Esophagus muscularis mucosa (tissue), 4 donors: Measurements from ENCODE around the gene NCKAP5. TPM values are rescaled to one million over a fixed set of nuclear protein-coding genes. Genes with fewer than 3 reads are reported as not detected.
"Not testable (repeated sequence)": the region's sequence is repeated elsewhere in the genome, so short reads cannot be mapped to it uniquely, and the experiment has no call there.

Experiments
- DNase-seq: peaks from one replicate; pipeline ENCODE4 v3.0.0-alpha.2; 2017; ENCODE audit errors: extremely low spot score
- H3K27ac ChIP-seq, 4 donors: fragments of 200-600 bp; sonication (generic); replicated peaks in 1 of 4; 1 replicate in 3 of 4; 2 replicates in 1 of 4; pipeline ENCODE4 v1.5.1; 2016 to 2019; ENCODE audit warnings: mild to moderate bottlenecking in 1 of 4
- H3K27me3 ChIP-seq, 4 donors: fragments of 200-600 bp; sonication (generic); one replicate each; pipeline versions ENCODE4 v1.5.1 to v1.6.0; 2016 to 2019
- H3K36me3 ChIP-seq, 4 donors: fragments of 200-600 bp; sonication (generic); one replicate each; pipeline ENCODE4 v1.5.1; 2016 to 2019
- H3K4me1 ChIP-seq, 4 donors: fragments of 200-600 bp; sonication (generic); one replicate each; pipeline ENCODE4 v1.5.1; 2016 to 2019
- H3K4me3 ChIP-seq, 4 donors: fragments of 200-600 bp; sonication (generic); 1 replicate in 2 of 4; 2 replicates in 2 of 4; pipeline ENCODE4 v1.5.1; 2016 to 2019; ENCODE audit warnings: mild to moderate bottlenecking in 4 of 4, moderate library complexity in 1 of 4
- H3K9me3 ChIP-seq, 4 donors: fragments of 200-600 bp; sonication (generic); 1 replicate in 3 of 4; 2 replicates in 1 of 4; pipeline ENCODE4 v1.5.1; 2016 to 2019
- CTCF ChIP-seq, 3 experiments: fragments of 200-600 bp in 2 of 3; fragments of 450-650 bp in 1 of 3; sonication (generic) in 2 of 3; IDR thresholded peaks; one replicate each; pipeline ENCODE4 v1.5.1; 2017 to 2019; ENCODE audit warnings: antibody characterized with exemption in 3 of 3, mild to moderate bottlenecking in 2 of 3, moderate library complexity in 1 of 3
- EP300 ChIP-seq: sonication (generic); formaldehyde crosslinking; IDR thresholded peaks from one replicate; pipeline ENCODE4 v1.6.1; 2017; ENCODE audit warnings: antibody characterized with exemption
- POLR2A ChIP-seq: fragments of 450-650 bp; IDR thresholded peaks from one replicate; pipeline ENCODE4 v1.6.1; 2017; ENCODE audit warnings: antibody characterized with exemption, moderate library complexity, mild to moderate bottlenecking, low read depth
- POLR2AphosphoS5 ChIP-seq, 2 donors: sonication (generic); formaldehyde crosslinking; IDR thresholded peaks; one replicate each; pipeline ENCODE4 v1.6.1; 2017; ENCODE audit warnings: antibody characterized with exemption in 2 of 2
- WGBS: methylation state at CpG from one replicate; pipeline ENCODE4 v1.1.5; 2018; 5-methylcytosine and 5-hydroxymethylcytosine counted together
- intact Hi-C: fragments of 100-400 bp; cut with DNase I; formaldehyde crosslinking; loops from one replicate; pipeline ENCODE4 v1.15.1; 2023
- total RNA-seq, 4 donors: library from RNA; depleted of rRNA; stranded (reverse); fragments of >200 nt; gene quantifications; one replicate each; pipeline versions ENCODE4 v1.1.0 to v1.2.1, GENCODE V29; 2016

NCKAP5 gene
- total RNA-seq, 4 donors from 2014 or later: 0.33 to 1.8 (median 1.0) TPM

- H3K9me3 ChIP-seq: peaks cover 0 to 16% (median 5%) of the 10 kb centered on the region in 4 donors
- no peak overlapping the region for H3K27ac ChIP-seq
- H3K4me3 ChIP-seq: no peak overlapping the region
- H3K4me1 ChIP-seq: no peaks in the 10 kb centered on the region
- no peaks in the 10 kb centered on the region for H3K27me3 ChIP-seq
- no peaks in the 10 kb centered on the region for H3K36me3 ChIP-seq
- no peak for DNase-seq
- intact Hi-C loops: no loop called here
- 100% methylated on average over 6 of the region's 9 CpGs for WGBS
- TF ChIP-seq EP300 (no peak), POLR2AphosphoS5 (IDR thresholded peaks at IDR 0.05) (no peak), POLR2A (no peak), CTCF (IDR thresholded peaks at IDR 0.05) (no peak)
These were observed 756.9 kb downstream of the NCKAP5 start for GRCh38 chr2:132811148-132811915.

GRCh38 chr2:132809962-132810361, 758.3 kb downstream of the NCKAP5 start:
- 86% methylated on average over 1 of the region's 1 CpG for WGBS
- H3K27me3 ChIP-seq: not testable (repeated sequence)

GRCh38 chr2:132804051-132804450, 764.2 kb downstream of the NCKAP5 start:
- H3K9me3 ChIP-seq: peaks cover 0 to 16% (median 7%) of the 10 kb centered on the region in 4 donors
- no peak for DNase-seq
- no peaks in the 10 kb centered on the region for H3K36me3 ChIP-seq
- H3K27ac ChIP-seq: no peak overlapping the region
- H3K4me1 ChIP-seq: no peaks in the 10 kb centered on the region
- TF ChIP-seq CTCF (IDR thresholded peaks at IDR 0.05) (no peak), POLR2AphosphoS5 (IDR thresholded peaks at IDR 0.05) (no peak), EP300 (no peak), POLR2A (no peak)
- 41% methylated on average over 4 of the region's 4 CpGs for WGBS
- intact Hi-C loops: no loop called here
- no peak overlapping the region for H3K4me3 ChIP-seq
- no peaks in the 10 kb centered on the region for H3K27me3 ChIP-seq

More at GRCh38 chr2:132809962-132810361, 758.3 kb downstream of the NCKAP5 start:
- H3K36me3 ChIP-seq, H3K27ac ChIP-seq, H3K4me1 ChIP-seq, H3K4me3 ChIP-seq, intact Hi-C loops, DNase-seq: not testable (repeated sequence)
- H3K9me3 ChIP-seq: peaks cover 0 to 16% (median 7%) of the 10 kb centered on the region in 4 donors

GRCh38 chr2:132798341-132798740, 769.9 kb downstream of the NCKAP5 start:
- intact Hi-C loops: no loop called here
- no peak for TF ChIP-seq EP300
- TF ChIP-seq CTCF (IDR thresholded peaks at IDR 0.05): no peak
- no peak for TF ChIP-seq POLR2A
- no peak for TF ChIP-seq POLR2AphosphoS5 (IDR thresholded peaks at IDR 0.05)
- H3K4me1 ChIP-seq: no peaks in the 10 kb centered on the region
- no peaks in the 10 kb centered on the region for H3K36me3 ChIP-seq
- no peak overlapping the region for H3K27ac ChIP-seq
- H3K4me3 ChIP-seq: no peak overlapping the region
- no peaks in the 10 kb centered on the region for H3K27me3 ChIP-seq
- DNase-seq: no peak
- H3K9me3 ChIP-seq: no peaks in the 10 kb centered on the region

- H3K4me3 ChIP-seq: no peak overlapping the region
- no peaks in the 10 kb centered on the region for H3K36me3 ChIP-seq
- no peaks in the 10 kb centered on the region for H3K9me3 ChIP-seq
- no peaks in the 10 kb centered on the region for H3K27me3 ChIP-seq
- WGBS: 90% methylated on average over 3 of the region's 3 CpGs
- intact Hi-C loops: no loop called here
- H3K4me1 ChIP-seq: no peaks in the 10 kb centered on the region
- no peak overlapping the region for H3K27ac ChIP-seq
- no peak for DNase-seq
- TF ChIP-seq POLR2AphosphoS5 (IDR thresholded peaks at IDR 0.05): no peak
- TF ChIP-seq CTCF (IDR thresholded peaks at IDR 0.05): no peak
- TF ChIP-seq POLR2A: no peak
- no peak for TF ChIP-seq EP300
These were observed 770.7 kb downstream of the NCKAP5 start for GRCh38 chr2:132797556-132797955.
